ENCODE results near the gene TFAP2A.

TFAP2A gene

DNA sequence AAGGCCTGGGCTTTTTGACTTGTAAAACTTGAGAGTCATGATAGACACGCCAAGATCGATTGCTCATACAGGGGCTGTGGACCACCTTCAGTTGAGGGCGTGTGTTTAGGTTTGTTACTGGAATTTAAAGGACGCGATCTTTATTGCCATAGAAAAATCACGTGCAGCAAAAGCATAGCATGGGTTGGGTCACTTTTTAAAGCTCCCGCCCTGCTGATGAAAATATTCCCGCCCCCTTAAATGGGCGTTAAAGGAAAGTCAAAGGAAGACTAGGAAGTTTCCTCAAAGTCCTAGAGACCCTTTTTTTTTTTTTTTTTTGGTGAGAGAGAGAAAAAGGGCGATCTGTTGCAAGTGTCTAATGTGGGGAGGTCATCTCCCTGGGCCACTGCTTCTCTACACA, 23.1 kb downstream of the TFAP2A start:
- no peak overlapping the region for H3K4me3 ChIP-seq (ENCODE audit: low read depth, low read length)
- TF ChIP-seq, protein P1, sequence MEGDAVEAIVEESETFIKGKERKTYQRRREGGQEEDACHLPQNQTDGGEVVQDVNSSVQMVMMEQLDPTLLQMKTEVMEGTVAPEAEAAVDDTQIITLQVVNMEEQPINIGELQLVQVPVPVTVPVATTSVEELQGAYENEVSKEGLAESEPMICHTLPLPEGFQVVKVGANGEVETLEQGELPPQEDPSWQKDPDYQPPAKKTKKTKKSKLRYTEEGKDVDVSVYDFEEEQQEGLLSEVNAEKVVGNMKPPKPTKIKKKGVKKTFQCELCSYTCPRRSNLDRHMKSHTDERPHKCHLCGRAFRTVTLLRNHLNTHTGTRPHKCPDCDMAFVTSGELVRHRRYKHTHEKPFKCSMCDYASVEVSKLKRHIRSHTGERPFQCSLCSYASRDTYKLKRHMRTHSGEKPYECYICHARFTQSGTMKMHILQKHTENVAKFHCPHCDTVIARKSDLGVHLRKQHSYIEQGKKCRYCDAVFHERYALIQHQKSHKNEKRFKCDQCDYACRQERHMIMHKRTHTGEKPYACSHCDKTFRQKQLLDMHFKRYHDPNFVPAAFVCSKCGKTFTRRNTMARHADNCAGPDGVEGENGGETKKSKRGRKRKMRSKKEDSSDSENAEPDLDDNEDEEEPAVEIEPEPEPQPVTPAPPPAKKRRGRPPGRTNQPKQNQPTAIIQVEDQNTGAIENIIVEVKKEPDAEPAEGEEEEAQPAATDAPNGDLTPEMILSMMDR (IDR thresholded peaks at IDR 0.05; ENCODE audit: borderline replicate concordance, insufficient read depth, low read depth, low read length): no peak

DNA sequence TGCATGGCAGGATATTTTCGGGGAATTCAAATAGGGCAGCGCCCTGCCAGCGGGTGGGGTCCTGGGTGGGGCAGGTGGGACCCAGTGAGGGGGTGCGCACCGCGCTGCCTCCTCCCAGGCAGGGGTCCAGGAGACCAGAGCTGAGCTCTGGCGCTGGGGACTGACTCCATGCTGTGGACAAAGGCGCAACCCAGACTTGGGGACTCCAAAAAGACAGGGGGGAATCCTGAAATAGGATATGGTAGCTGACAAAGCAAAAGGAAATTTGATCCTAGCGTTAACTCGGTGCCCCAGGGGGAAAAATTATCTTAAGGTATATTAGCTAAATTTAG, 23.6 kb downstream of the TFAP2A start:
- TF ChIP-seq, protein P1 (IDR thresholded peaks at IDR 0.05; ENCODE audit: borderline replicate concordance, insufficient read depth, low read depth, low read length): no peak
- no peak overlapping the region for H3K4me3 ChIP-seq (ENCODE audit: low read depth, low read length)

DNA sequence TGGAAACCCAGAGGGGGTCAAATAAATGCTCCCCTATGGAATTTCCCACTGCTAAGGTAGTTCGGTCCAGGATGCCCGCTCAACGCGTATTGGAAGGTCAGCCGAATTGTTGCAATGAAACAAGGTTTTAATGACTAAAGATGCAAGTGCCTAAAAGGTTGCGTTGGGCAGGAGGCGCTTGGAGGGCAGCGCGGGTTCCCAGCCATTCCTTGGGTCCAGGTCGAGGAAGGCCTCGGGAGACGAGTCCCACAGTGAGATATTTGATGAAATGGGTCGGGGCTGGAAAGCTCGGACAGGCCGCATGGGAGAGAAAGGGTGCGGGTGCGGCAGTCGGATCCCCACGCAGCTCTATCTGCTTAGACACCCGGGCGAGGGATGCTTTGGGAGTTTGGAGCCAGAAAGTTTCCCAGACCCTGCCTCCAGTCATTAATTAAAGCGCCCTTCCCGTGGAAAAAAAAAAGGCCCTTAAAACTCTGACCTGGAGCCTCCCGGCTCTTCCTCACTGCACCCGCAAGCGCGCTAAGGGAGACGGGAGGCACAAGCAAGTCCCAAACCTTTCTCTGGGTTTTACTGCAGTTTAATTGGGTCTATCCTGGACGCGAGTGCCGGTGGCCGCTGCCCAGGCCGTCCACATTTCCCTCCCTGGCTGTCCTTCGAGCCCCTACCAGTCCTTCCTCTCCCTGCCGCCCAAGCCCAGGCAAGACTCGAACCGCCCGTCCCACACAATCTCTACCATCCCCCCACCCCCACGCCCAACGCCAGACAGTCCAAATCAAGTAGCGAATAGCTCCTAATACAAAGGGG, 24.2 kb downstream of the TFAP2A start:
- no peak overlapping the region for H3K4me3 ChIP-seq (ENCODE audit: low read depth, low read length)
- TF ChIP-seq, protein P1 (IDR thresholded peaks at IDR 0.05; ENCODE audit: borderline replicate concordance, insufficient read depth, low read depth, low read length): no peak

DNA sequence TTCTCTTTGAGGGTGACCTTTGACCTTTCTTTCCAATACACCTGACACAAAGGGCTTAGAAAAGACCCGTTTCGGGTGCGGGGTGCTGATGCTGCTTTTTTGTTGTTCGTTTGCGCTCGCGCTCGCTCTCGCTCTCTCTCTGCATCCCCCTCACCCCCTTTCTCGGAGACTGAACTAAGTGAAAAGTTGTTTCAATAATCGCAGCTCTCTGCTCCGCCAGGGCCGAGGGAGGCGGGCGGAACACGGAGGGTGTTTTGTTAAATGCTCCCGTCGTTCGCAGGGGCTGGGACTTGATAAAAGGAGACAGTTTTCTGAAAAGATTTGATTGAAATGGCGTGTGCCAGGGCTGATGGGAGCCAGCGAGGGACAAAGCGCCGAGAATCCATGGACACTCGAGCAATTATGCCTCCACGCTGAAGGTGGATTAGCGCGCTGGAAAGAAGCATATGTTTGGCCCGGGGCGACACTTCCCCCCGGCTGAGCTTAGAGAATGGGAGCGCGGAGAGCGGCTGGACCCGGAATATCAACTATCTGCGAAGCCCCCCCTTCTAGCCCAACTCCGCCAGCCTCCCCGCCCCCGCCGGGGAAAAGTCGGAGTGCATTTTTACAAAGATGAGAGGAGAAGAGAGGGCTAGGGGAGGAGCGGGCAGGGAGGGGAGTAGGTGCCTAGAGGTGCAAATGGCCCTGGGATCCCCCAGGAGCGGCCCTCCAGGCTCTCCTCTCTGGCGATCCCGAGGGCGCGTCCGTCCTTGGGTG, 25.0 kb downstream of the TFAP2A start:
- no peak overlapping the region for H3K4me3 ChIP-seq (ENCODE audit: low read depth, low read length)
- TF ChIP-seq, protein P1 (IDR thresholded peaks at IDR 0.05; ENCODE audit: borderline replicate concordance, insufficient read depth, low read depth, low read length): no peak

DNA sequence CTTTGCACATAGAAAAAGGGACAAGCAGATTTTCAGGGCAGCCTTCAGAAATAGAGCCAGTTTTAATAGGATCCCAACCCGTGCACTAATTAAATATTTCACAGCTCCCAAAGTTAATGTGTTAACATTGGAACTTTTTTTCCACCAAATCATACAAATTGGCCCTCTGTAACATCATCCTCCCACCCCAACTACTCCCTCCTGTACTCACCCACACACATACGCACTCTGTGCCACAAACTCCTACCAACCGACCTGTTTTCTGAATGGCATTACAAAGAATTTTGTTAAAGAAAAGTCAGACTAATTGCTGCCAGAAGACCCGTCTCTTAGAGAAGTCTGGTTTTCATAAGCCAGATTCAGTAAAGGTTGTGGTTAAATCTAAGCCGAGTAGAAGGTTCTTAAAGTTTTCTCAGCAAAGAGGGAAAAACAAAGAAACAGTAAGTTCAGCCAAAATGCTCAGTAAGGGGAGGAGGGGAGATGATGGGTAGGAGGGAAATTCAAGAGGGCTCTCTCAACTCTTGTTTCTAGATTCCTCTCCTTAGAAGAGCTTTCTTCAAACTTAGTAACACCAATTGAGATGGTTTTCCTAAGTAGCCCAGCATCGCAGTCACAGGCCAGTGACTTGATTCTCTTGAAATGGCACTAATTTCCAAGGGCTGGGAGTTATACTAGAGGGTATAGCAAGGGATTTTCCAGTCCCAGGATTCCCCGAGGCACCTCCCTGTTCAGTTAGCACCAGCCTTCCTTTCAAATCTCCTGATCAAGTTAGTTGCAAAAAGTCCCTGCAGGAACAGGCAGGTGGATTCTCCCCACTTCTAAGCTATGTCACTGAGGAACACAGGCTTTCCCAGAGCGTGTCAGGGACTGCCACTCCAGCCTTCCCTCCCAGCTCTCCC, 27.9 kb downstream of the TFAP2A start:
- TF ChIP-seq, protein P1 (IDR thresholded peaks at IDR 0.05; ENCODE audit: borderline replicate concordance, insufficient read depth, low read depth, low read length): no peak
- no peak overlapping the region for H3K4me3 ChIP-seq (ENCODE audit: low read depth, low read length)

DNA sequence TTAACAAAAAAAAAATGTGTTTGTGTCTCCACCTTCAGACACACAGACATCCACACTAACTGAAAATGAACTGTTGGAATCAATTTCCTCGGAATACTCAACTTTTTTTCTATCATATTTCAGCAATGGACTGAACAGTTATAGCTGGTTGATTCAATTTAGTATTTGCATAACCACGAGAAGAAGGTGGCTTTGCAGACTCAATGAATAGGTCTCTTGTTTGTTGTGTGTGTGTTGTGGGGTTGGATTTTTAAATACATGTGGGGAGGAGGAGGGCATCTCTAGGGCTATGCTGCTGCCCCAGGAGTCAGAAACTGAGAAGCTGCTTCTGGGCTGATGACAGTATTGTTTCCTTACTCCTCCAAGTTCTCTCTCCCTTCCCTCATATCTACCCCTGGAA, 28.7 kb downstream of the TFAP2A start:
- H3K4me3 ChIP-seq (ENCODE audit: low read depth, low read length): no peak overlapping the region
- TF ChIP-seq, protein P1 (IDR thresholded peaks at IDR 0.05; ENCODE audit: borderline replicate concordance, insufficient read depth, low read depth, low read length): no peak
